HL-60 (cell line): ENCODE data around the gene PLEKHD1.

ENCODE experiments used
- DNase-seq, 2 experiments: peaks; one replicate each; pipeline ENCODE4 v3.0.0-alpha.2; 2010 to 2020; ENCODE audit warnings: low read depth in 1 of 2, low spot score in 1 of 2
- H3K27ac ChIP-seq: fragments of 250-450 bp; sonication (Bioruptor Pico); replicated peaks from 2 replicates; pipeline ENCODE4 v1.5.1; 2020; ENCODE audit warnings: mild to moderate bottlenecking, moderate library complexity
- H3K27me3 ChIP-seq: fragments of 250-450 bp; sonication (Bioruptor Pico); 2 replicates; pipeline ENCODE4 v1.5.1; 2021; ENCODE audit warnings: mild to moderate bottlenecking, moderate library complexity; ENCODE audit not compliant: insufficient read depth, poor library complexity, severe bottlenecking
- H3K4me3 ChIP-seq: replicated peaks from 2 replicates; pipeline ENCODE4 v1.5.1; 2011; ENCODE audit warnings: mild to moderate bottlenecking, control low read depth, low read length; ENCODE audit not compliant: insufficient read depth
- CTCF ChIP-seq: IDR thresholded peaks from one replicate; pipeline ENCODE4 v1.5.1; 2011; ENCODE audit warnings: low read length, control low read depth, inconsistent platforms; ENCODE audit not compliant: insufficient read depth
- GABPA ChIP-seq: IDR thresholded peaks from 2 replicates; pipeline ENCODE4 v1.6.1; 2012; ENCODE audit warnings: low read depth
- POLR2AphosphoS5 ChIP-seq: IDR thresholded peaks from 2 replicates; pipeline ENCODE4 v1.6.1; 2012; ENCODE audit warnings: low read depth
- REST ChIP-seq: IDR thresholded peaks from 2 replicates; pipeline ENCODE4 v1.6.1; 2012; ENCODE audit warnings: low read depth; ENCODE audit not compliant: insufficient replicate concordance
- SPI1 ChIP-seq: IDR thresholded peaks from 2 replicates; pipeline ENCODE4 v1.6.1; 2012; ENCODE audit warnings: low read depth, mild to moderate bottlenecking, borderline replicate concordance

PLEKHD1 gene

GRCh38 chr14:69525896-69526295, 41.4 kb downstream of the PLEKHD1 start:
- H3K27ac ChIP-seq, result no peak overlapping the region
- H3K4me3 ChIP-seq, result no peak overlapping the region
- DNase-seq, result no peak
- TF ChIP-seq SPI1, result no peak
- TF ChIP-seq POLR2AphosphoS5, result no peak
- no peak for TF ChIP-seq CTCF
- no peak for TF ChIP-seq REST
- no peak for TF ChIP-seq GABPA
- H3K27me3 ChIP-seq, result no peaks in the 10 kb centered on the region

- DNase-seq, result no peak
- TF ChIP-seq POLR2AphosphoS5, result no peak
- TF ChIP-seq GABPA, result no peak
- no peak for TF ChIP-seq SPI1
- TF ChIP-seq REST, result no peak
- TF ChIP-seq CTCF, result no peak
These were observed 43.1 kb downstream of the PLEKHD1 start for GRCh38 chr14:69527635-69528034.

GRCh38 chr14:69528143-69528542, 43.6 kb downstream of the PLEKHD1 start:
- Histone ChIP-seq H3K4me3 (no peak overlapping the region), H3K27ac (no peak overlapping the region), H3K27me3 (no peaks in the 10 kb centered on the region)
- no peak for DNase-seq
- TF ChIP-seq POLR2AphosphoS5, result no peak
- no peak for TF ChIP-seq CTCF
- TF ChIP-seq REST, result no peak
- no peak for TF ChIP-seq GABPA
- no peak for TF ChIP-seq SPI1

More at GRCh38 chr14:69527635-69528034, 43.1 kb downstream of the PLEKHD1 start:
- Histone ChIP-seq H3K27ac (no peak overlapping the region), H3K27me3 (no peaks in the 10 kb centered on the region), H3K4me3 (no peak overlapping the region)
